Measurements from ENCODE around the gene ZNF423.

The ZNF423 gene

GRCh38 chr16:49485663-49486062 is 370.2 kb downstream of the ZNF423 start:
- in situ Hi-C loops (cut with MboI; ENCODE audit: low sequenced_read_pairs, unreplicated experiment): no loop called here
- no peak for DNase-seq (ENCODE audit: low spot score)
- TF ChIP-seq CTCF (IDR thresholded peaks at IDR 0.05; ENCODE audit: borderline replicate concordance, control extremely low read depth, extremely low read depth, insufficient read depth, missing control alignments): no peak

GRCh38 chr16:49484936-49485335 is 371.0 kb downstream of the ZNF423 start:
- in situ Hi-C loops (cut with MboI; ENCODE audit: low sequenced_read_pairs, unreplicated experiment): no loop called here

GRCh38 chr16:49484451-49484849 is 371.5 kb downstream of the ZNF423 start:
- in situ Hi-C loops (cut with MboI; ENCODE audit: low sequenced_read_pairs, unreplicated experiment): no loop called here
- no peak for TF ChIP-seq CTCF (IDR thresholded peaks at IDR 0.05; ENCODE audit: borderline replicate concordance, control extremely low read depth, extremely low read depth, insufficient read depth, missing control alignments)
- DNase-seq (ENCODE audit: low spot score): peak; percentile 73

More at GRCh38 chr16:49484936-49485335, 371.0 kb downstream of the ZNF423 start:
- DNase-seq (ENCODE audit: low spot score): no peak
- TF ChIP-seq CTCF (IDR thresholded peaks at IDR 0.05; ENCODE audit: borderline replicate concordance, control extremely low read depth, extremely low read depth, insufficient read depth, missing control alignments): no peak

- in situ Hi-C loops (cut with MboI; ENCODE audit: low sequenced_read_pairs, unreplicated experiment): no loop called here
- DNase-seq (ENCODE audit: low spot score): no peak
- TF ChIP-seq CTCF (IDR thresholded peaks at IDR 0.05; ENCODE audit: borderline replicate concordance, control extremely low read depth, extremely low read depth, insufficient read depth, missing control alignments): no peak
These were observed 372.1 kb downstream of the ZNF423 start for GRCh38 chr16:49483651-49484450.

- no peak for TF ChIP-seq CTCF (IDR thresholded peaks at IDR 0.05; ENCODE audit: borderline replicate concordance, control extremely low read depth, extremely low read depth, insufficient read depth, missing control alignments)
- no peak for DNase-seq (ENCODE audit: low spot score)
- in situ Hi-C loops (cut with MboI; ENCODE audit: low sequenced_read_pairs, unreplicated experiment): no loop called here
These were observed 372.7 kb downstream of the ZNF423 start for GRCh38 chr16:49483251-49483650.

GRCh38 chr16:49482690-49483089 is 373.2 kb downstream of the ZNF423 start:
- TF ChIP-seq CTCF (IDR thresholded peaks at IDR 0.05; ENCODE audit: borderline replicate concordance, control extremely low read depth, extremely low read depth, insufficient read depth, missing control alignments): no peak
- in situ Hi-C loops (cut with MboI; ENCODE audit: low sequenced_read_pairs, unreplicated experiment): no loop called here
- DNase-seq (ENCODE audit: low spot score): no peak
